ENCODE results near the gene ZNF415.

Gene ZNF415

GRCh38 chr19:53094754-53095575 lies 37.7 kb downstream of the ZNF415 start:
- H3K9me3 ChIP-seq (ENCODE audit: severe bottlenecking), result no peaks in the 10 kb centered on the region
- DNase-seq (ENCODE audit: low spot score) (no peak), ATAC-seq (ENCODE audit: low read depth) (no peak)
- peaks cover 53% of the 10 kb centered on the region for H3K36me3 ChIP-seq (ENCODE audit: low read depth)
- no peak for TF ChIP-seq CTCF (IDR thresholded peaks at IDR 0.05; ENCODE audit: poor library complexity, severe bottlenecking)
- H3K4me1 ChIP-seq (ENCODE audit: insufficient read depth, poor library complexity, severe bottlenecking), result no peaks in the 10 kb centered on the region
- H3K27me3 ChIP-seq (ENCODE audit: insufficient read depth, poor library complexity, severe bottlenecking), result no peaks in the 10 kb centered on the region
- H3K27ac ChIP-seq (ENCODE audit: poor library complexity, severe bottlenecking), result no peak overlapping the region
- no peak overlapping the region for H3K4me3 ChIP-seq (ENCODE audit: severe bottlenecking)

GRCh38 chr19:53092723-53093122 lies 40.0 kb downstream of the ZNF415 start:
- H3K36me3 ChIP-seq (ENCODE audit: low read depth), result peaks cover 62% of the 10 kb centered on the region
- DNase-seq (ENCODE audit: low spot score), result no peak
- no peaks in the 10 kb centered on the region for H3K4me1 ChIP-seq (ENCODE audit: insufficient read depth, poor library complexity, severe bottlenecking)
- no peak for ATAC-seq (ENCODE audit: low read depth)
- H3K9me3 ChIP-seq (ENCODE audit: severe bottlenecking), result no peaks in the 10 kb centered on the region
- no peak for TF ChIP-seq CTCF (IDR thresholded peaks at IDR 0.05; ENCODE audit: poor library complexity, severe bottlenecking)
- no peak overlapping the region for H3K4me3 ChIP-seq (ENCODE audit: severe bottlenecking)
- H3K27ac ChIP-seq (ENCODE audit: poor library complexity, severe bottlenecking), result no peak overlapping the region
- no peaks in the 10 kb centered on the region for H3K27me3 ChIP-seq (ENCODE audit: insufficient read depth, poor library complexity, severe bottlenecking)

GRCh38 chr19:53091413-53092254 lies 41.1 kb downstream of the ZNF415 start:
- Histone ChIP-seq H3K27ac (ENCODE audit: poor library complexity, severe bottlenecking) (no peak overlapping the region), H3K36me3 (ENCODE audit: low read depth) (peaks cover 68% of the 10 kb centered on the region), H3K4me1 (ENCODE audit: insufficient read depth, poor library complexity, severe bottlenecking) (no peaks in the 10 kb centered on the region), H3K27me3 (ENCODE audit: insufficient read depth, poor library complexity, severe bottlenecking) (no peaks in the 10 kb centered on the region), H3K4me3 (ENCODE audit: severe bottlenecking) (no peak overlapping the region), H3K9me3 (ENCODE audit: severe bottlenecking) (no peaks in the 10 kb centered on the region)
- DNase-seq (ENCODE audit: low spot score), result no peak
- no peak for ATAC-seq (ENCODE audit: low read depth)
- no peak for TF ChIP-seq CTCF (IDR thresholded peaks at IDR 0.05; ENCODE audit: poor library complexity, severe bottlenecking)

- TF ChIP-seq CTCF (IDR thresholded peaks at IDR 0.05; ENCODE audit: poor library complexity, severe bottlenecking), result no peak
- no peak overlapping the region for H3K27ac ChIP-seq (ENCODE audit: poor library complexity, severe bottlenecking)
- H3K36me3 ChIP-seq (ENCODE audit: low read depth), result peaks cover 94% of the 10 kb centered on the region
- no peak overlapping the region for H3K4me3 ChIP-seq (ENCODE audit: severe bottlenecking)
- no peaks in the 10 kb centered on the region for H3K4me1 ChIP-seq (ENCODE audit: insufficient read depth, poor library complexity, severe bottlenecking)
- no peak for DNase-seq (ENCODE audit: low spot score)
- H3K9me3 ChIP-seq (ENCODE audit: severe bottlenecking), result no peaks in the 10 kb centered on the region
- ATAC-seq (ENCODE audit: low read depth), result no peak
- H3K27me3 ChIP-seq (ENCODE audit: insufficient read depth, poor library complexity, severe bottlenecking), result no peaks in the 10 kb centered on the region
These were observed 44.6 kb downstream of the ZNF415 start for GRCh38 chr19:53088091-53088490.

All from RWPE2 (cell line).